ENCODE data around the gene RAD51B. TPM values are rescaled to one million over a fixed set of nuclear protein-coding genes. Genes with fewer than 3 reads are reported as not detected.

RAD51B gene
- total RNA-seq, 2 donors from 2014 or later, result 22.8 to 33.8 TPM

GRCh38 chr14:68190032-68190431 lies 370.5 kb downstream of the RAD51B start:
- H3K27me3 ChIP-seq (ENCODE audit: control insufficient read depth, insufficient read depth, low read length, poor library complexity, severe bottlenecking), result no peaks in the 10 kb centered on the region
- Mint-ChIP-seq H3K4me1 (peaks cover 16% of the 10 kb centered on the region), H3K9me3 (no peaks in the 10 kb centered on the region), H3K36me3 (ENCODE audit: low read depth) (no peaks in the 10 kb centered on the region), H3K27me3 (ENCODE audit: insufficient read depth) (no peaks in the 10 kb centered on the region), H3K4me3 (no peak overlapping the region), H3K27ac (no peak overlapping the region)
- H3K4me3 ChIP-seq (ENCODE audit: low read length), result no peak overlapping the region
- no peaks in the 10 kb centered on the region for H3K4me1 ChIP-seq (ENCODE audit: control insufficient read depth, insufficient read depth, low read length)
- H3K27ac ChIP-seq (ENCODE audit: low read depth, low read length), result no peak overlapping the region
- H3K9me3 ChIP-seq (ENCODE audit: control insufficient read depth, low read length), result no peaks in the 10 kb centered on the region
- H3K9ac ChIP-seq (ENCODE audit: extremely low read depth, low read length, poor library complexity, severe bottlenecking), result no peak overlapping the region
- H3K36me3 ChIP-seq (ENCODE audit: control insufficient read depth, insufficient read depth, low read length), result no peaks in the 10 kb centered on the region
- no peak for TF ChIP-seq CTCF (conservative IDR thresholded peaks at IDR 0.05)
- WGBS, 2 experiments (ENCODE audit: insufficient coverage in 1 of 2, insufficient read length in 1 of 2), result 87% methylated on average over 1 of the region's 1 CpG; no CpG with 5 or more reads in 1 of the 2 experiments
- DNase-seq, result no peak

GRCh38 chr14:68191567-68192321 lies 372.2 kb downstream of the RAD51B start:
- Histone ChIP-seq H3K36me3 (ENCODE audit: control insufficient read depth, insufficient read depth, low read length) (no peaks in the 10 kb centered on the region), H3K4me1 (ENCODE audit: control insufficient read depth, insufficient read depth, low read length) (no peaks in the 10 kb centered on the region), H3K27ac (ENCODE audit: low read depth, low read length) (no peak overlapping the region), H3K9me3 (ENCODE audit: control insufficient read depth, low read length) (no peaks in the 10 kb centered on the region), H3K4me3 (ENCODE audit: low read length) (no peak overlapping the region), H3K27me3 (ENCODE audit: control insufficient read depth, insufficient read depth, low read length, poor library complexity, severe bottlenecking) (no peaks in the 10 kb centered on the region), H3K9ac (ENCODE audit: extremely low read depth, low read length, poor library complexity, severe bottlenecking) (no peak overlapping the region)
- Mint-ChIP-seq H3K36me3 (ENCODE audit: low read depth) (no peaks in the 10 kb centered on the region), H3K4me3 (no peak overlapping the region), H3K4me1 (peaks cover 25% of the 10 kb centered on the region), H3K9me3 (no peaks in the 10 kb centered on the region), H3K27me3 (ENCODE audit: insufficient read depth) (no peaks in the 10 kb centered on the region), H3K27ac (no peak overlapping the region)
- no peak for DNase-seq
- TF ChIP-seq CTCF (conservative IDR thresholded peaks at IDR 0.05), result no peak

GRCh38 chr14:68192935-68193334 lies 373.4 kb downstream of the RAD51B start:
- DNase-seq, result no peak
- no peak for TF ChIP-seq CTCF (conservative IDR thresholded peaks at IDR 0.05)
- WGBS, 2 experiments (ENCODE audit: insufficient coverage in 1 of 2, insufficient read length in 1 of 2), result 85 to 86% methylated on average over 2 of the region's 2 CpGs
- Histone ChIP-seq H3K27ac (ENCODE audit: low read depth, low read length) (no peak overlapping the region), H3K9ac (ENCODE audit: extremely low read depth, low read length, poor library complexity, severe bottlenecking) (no peak overlapping the region), H3K9me3 (ENCODE audit: control insufficient read depth, low read length) (no peaks in the 10 kb centered on the region), H3K4me1 (ENCODE audit: control insufficient read depth, insufficient read depth, low read length) (no peaks in the 10 kb centered on the region), H3K27me3 (ENCODE audit: control insufficient read depth, insufficient read depth, low read length, poor library complexity, severe bottlenecking) (no peaks in the 10 kb centered on the region), H3K4me3 (ENCODE audit: low read length) (no peak overlapping the region), H3K36me3 (ENCODE audit: control insufficient read depth, insufficient read depth, low read length) (no peaks in the 10 kb centered on the region)
- H3K27ac Mint-ChIP-seq, result no peak overlapping the region
- no peaks in the 10 kb centered on the region for H3K27me3 Mint-ChIP-seq (ENCODE audit: insufficient read depth)
- H3K4me3 Mint-ChIP-seq, result no peak overlapping the region
- peaks cover 31% of the 10 kb centered on the region for H3K4me1 Mint-ChIP-seq
- H3K36me3 Mint-ChIP-seq (ENCODE audit: low read depth), result no peaks in the 10 kb centered on the region
- H3K9me3 Mint-ChIP-seq, result no peaks in the 10 kb centered on the region

Measured in endodermal cell (in vitro differentiated cells).